ENCODE results near the gene SCD. TPM values are rescaled to one million over a fixed set of nuclear protein-coding genes. Genes with fewer than 3 reads are reported as not detected.

Gene SCD
- total RNA-seq, 2 experiments from 2014 or later = 271 TPM

DNA sequence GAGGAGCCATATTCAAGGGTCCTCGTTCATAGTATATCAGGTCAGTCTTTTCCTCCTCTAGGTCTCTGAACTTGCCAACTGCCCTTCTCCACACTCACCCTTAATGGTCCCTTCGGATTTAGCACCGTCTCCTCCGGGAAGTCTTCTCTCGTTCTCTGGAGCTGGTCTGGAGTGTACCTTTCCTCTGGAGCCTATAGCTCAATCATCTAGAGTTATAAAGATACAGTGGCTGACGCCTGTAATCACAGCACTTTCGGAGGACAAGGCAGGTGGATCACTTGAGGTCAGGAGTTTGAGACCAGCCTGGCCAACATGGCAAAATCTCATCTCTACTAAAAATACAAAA is 4.4 kb upstream of the SCD start:
- ATAC-seq = no peak
- POLR2A ChIA-PET = no interaction called here

GRCh38 chr10:100344241-100344788 is 2.7 kb upstream of the SCD start:
- Mint-ChIP-seq H3K9me3 (no peaks in the 10 kb centered on the region), H3K27me3 (no peaks in the 10 kb centered on the region), H3K36me3 (ENCODE audit: low read depth) (peaks cover 23% of the 10 kb centered on the region), H3K27ac (peak overlapping the region; percentile 64), H3K4me3 (peak overlapping the region; percentile 52), H3K4me1 (ENCODE audit: low read depth) (peaks cover 28% of the 10 kb centered on the region)
- ChIA-PET POLR2A (interaction anchor here (1.0 to 3.4 kb wide), 4 partner anchors 29 to 173 kb away, joined by 3 to 32 read pairs (median 4); no protein-coding TSS in a partner anchor), CTCF (interaction anchor here (0.6 to 16.7 kb wide), 5 partner anchors 11 to 175 kb away, joined by 3 to 292 read pairs (median 65); partner anchors contain the start of gene SEC31B)
- no peak for DNase-seq
- TF ChIP-seq, protein P1, sequence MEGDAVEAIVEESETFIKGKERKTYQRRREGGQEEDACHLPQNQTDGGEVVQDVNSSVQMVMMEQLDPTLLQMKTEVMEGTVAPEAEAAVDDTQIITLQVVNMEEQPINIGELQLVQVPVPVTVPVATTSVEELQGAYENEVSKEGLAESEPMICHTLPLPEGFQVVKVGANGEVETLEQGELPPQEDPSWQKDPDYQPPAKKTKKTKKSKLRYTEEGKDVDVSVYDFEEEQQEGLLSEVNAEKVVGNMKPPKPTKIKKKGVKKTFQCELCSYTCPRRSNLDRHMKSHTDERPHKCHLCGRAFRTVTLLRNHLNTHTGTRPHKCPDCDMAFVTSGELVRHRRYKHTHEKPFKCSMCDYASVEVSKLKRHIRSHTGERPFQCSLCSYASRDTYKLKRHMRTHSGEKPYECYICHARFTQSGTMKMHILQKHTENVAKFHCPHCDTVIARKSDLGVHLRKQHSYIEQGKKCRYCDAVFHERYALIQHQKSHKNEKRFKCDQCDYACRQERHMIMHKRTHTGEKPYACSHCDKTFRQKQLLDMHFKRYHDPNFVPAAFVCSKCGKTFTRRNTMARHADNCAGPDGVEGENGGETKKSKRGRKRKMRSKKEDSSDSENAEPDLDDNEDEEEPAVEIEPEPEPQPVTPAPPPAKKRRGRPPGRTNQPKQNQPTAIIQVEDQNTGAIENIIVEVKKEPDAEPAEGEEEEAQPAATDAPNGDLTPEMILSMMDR (IDR thresholded peaks at IDR 0.05) = no peak
- ATAC-seq = no peak
- intact Hi-C loops (cut with micrococcal nuclease) = no loop called here

More for the DNA sequence above, 4.4 kb upstream of the SCD start:
- TF ChIP-seq, protein P1 (IDR thresholded peaks at IDR 0.05) = no peak
- H3K9me3 Mint-ChIP-seq = no peaks in the 10 kb centered on the region
- no peak overlapping the region for H3K4me3 Mint-ChIP-seq
- peaks cover 19% of the 10 kb centered on the region for H3K4me1 Mint-ChIP-seq (ENCODE audit: low read depth)
- no peaks in the 10 kb centered on the region for H3K27me3 Mint-ChIP-seq
- CTCF ChIA-PET = interaction anchor here (0.5 to 16.7 kb wide), 14 partner anchors 8 to 193 kb away, joined by 3 to 292 read pairs (median 6); partner anchors contain the start of genes HIF1AN and SEC31B
- intact Hi-C loops (cut with micrococcal nuclease) = loop anchor here (1.0 kb wide), 1 partner anchor 91 kb away; no protein-coding TSS in a partner anchor
- H3K27ac Mint-ChIP-seq = peak overlapping the region; percentile 7
- peaks cover 6% of the 10 kb centered on the region for H3K36me3 Mint-ChIP-seq (ENCODE audit: low read depth)
- no peak for DNase-seq

DNA sequence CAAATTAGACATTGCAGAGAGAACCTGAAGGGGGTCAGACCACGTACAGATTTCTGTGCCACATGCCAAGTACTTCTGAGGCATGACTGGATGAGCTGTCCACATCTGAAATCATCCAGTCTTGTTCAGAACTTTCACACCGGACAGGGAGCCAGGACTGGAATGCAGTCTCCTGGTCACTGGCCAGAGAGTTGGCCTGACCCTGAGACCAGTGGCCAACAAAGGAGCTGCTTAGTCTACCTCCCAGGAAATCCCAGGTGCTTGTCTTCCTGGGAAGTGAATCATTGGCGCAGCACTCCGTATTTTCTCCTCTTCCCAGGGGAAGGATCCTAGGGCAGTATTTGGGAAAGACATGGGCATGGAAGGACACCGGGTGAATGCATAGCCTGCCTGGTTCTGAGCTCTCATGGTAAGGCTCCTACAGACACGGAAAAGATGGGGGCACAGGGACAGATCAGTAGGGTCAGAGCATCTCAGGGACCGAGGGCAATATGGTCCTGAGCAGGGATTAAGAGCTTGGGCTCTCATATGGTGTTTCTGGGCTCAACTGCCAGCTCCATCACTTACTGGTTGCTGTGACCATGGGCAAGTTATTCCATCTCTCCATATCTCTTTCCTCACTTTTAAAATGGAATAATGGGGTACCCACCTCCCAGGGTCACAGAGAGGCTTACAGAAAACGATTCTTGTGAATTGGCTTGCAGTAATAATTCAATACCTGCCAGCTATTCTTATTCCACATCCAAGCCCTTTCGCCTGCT is 1.3 kb upstream of the SCD start:
- CTCF ChIA-PET = interaction anchor here (0.8 to 16.7 kb wide), 13 partner anchors 10 to 190 kb away, joined by 3 to 292 read pairs (median 3); partner anchors contain the start of genes HIF1AN and SEC31B
- H3K36me3 Mint-ChIP-seq (ENCODE audit: low read depth) = peaks cover 38% of the 10 kb centered on the region
- TF ChIP-seq, protein P1 (IDR thresholded peaks at IDR 0.05) = no peak
- H3K9me3 Mint-ChIP-seq = no peaks in the 10 kb centered on the region
- intact Hi-C loops (cut with micrococcal nuclease) = no loop called here
- H3K4me1 Mint-ChIP-seq (ENCODE audit: low read depth) = peaks cover 41% of the 10 kb centered on the region
- no peak for DNase-seq
- H3K4me3 Mint-ChIP-seq = peak overlapping the region; percentile 99
- H3K27me3 Mint-ChIP-seq = no peaks in the 10 kb centered on the region
- peak overlapping the region; percentile 94 for H3K27ac Mint-ChIP-seq
- POLR2A ChIA-PET = interaction anchor here (0.8 to 7.5 kb wide), 13 partner anchors 13 to 177 kb away, joined by 3 to 36 read pairs (median 3); partner anchors contain the start of genes PKD2L1 and WNT8B
- ATAC-seq = no peak

- no peaks in the 10 kb centered on the region for H3K27me3 Mint-ChIP-seq
- ATAC-seq (peak; percentile 77), DNase-seq (peak; percentile 91)
- H3K4me3 Mint-ChIP-seq = peak overlapping the region; percentile 99
- TF ChIP-seq, protein P1 (IDR thresholded peaks at IDR 0.05) = no peak
- H3K9me3 Mint-ChIP-seq = no peaks in the 10 kb centered on the region
- intact Hi-C loops (cut with micrococcal nuclease) = no loop called here
- H3K4me1 Mint-ChIP-seq (ENCODE audit: low read depth) = peaks cover 47% of the 10 kb centered on the region
- H3K27ac Mint-ChIP-seq = peak overlapping the region; percentile 94
- H3K36me3 Mint-ChIP-seq (ENCODE audit: low read depth) = peaks cover 44% of the 10 kb centered on the region
- CTCF ChIA-PET = interaction anchor here (0.8 to 16.7 kb wide), 13 partner anchors 10 to 190 kb away, joined by 3 to 292 read pairs (median 3); partner anchors contain the start of genes HIF1AN and SEC31B
- POLR2A ChIA-PET = interaction anchor here (0.8 to 7.5 kb wide), 14 partner anchors 10 to 186 kb away, joined by 3 to 36 read pairs (median 4); partner anchors contain the start of gene PKD2L1
Measured at GRCh38 chr10:100346351-100346764, 675 bp upstream of the SCD start.

Data from activated CD8-positive, alpha-beta T cell treated with anti-CD3 and anti-CD28 coated beads for 36 hours (primary cell).